ENCODE measurements around the gene ACR. TPM values are rescaled to one million over a fixed set of nuclear protein-coding genes. Genes with fewer than 3 reads are reported as not detected.

ACR gene
- total and polyA plus RNA-seq, 2 of the 8 experiments (the other 6 are each of a cell fraction or from before 2014, with no cell fraction given) = 0.56 TPM; not detected in 1

DNA sequence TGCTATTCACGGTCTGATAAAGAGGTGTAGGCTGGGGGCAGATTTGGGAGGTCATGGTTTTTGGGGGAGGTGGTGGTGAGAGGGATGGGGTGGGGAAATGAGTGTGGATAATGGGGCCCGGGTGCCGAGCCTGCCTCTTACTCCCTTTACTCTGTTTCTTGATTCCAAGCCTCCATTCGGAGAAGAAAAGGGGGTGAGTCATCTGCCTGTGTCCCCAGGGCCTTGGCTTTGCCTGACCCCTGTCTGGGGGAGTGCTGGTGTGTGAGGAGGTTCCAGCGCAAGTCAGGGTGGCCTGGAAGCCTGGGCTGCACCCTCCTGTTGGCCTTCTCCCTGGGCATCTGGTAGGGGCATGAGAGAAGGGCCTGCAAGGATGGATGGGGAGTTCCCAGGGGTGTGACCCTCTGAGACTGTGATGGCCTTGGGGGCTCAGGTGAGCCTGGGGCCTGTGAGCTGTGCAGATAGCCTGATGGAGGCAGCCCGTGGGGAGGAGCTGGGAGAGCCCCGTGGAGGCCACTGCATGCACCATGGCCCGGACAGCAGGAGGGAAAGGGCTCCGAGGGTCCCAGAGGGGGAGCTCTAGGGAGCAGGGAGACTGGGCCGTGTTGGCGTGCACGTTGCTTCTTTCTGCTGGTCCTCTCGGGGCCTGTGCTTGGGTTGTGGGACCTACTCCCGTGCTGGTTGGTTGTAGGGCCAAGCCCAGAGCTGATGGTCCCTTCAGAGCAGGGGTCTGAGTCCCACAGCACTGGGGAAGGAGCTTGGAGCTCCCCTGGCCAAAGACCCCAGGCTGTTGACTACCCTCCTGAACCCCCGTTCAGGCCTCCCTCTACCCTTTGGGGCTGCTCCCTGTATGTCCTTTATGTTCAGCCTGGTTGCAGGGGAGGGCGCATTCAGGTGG is 26.3 kb upstream of the ACR start:
- Histone ChIP-seq H3K9ac (replicated peaks in 1 of 4; ENCODE audit: extremely low read depth in 1 of 4, low read depth in 3 of 4, low read length in 3 of 4) (no peak overlapping the region), H3K4me2 (ENCODE audit: insufficient read depth in 1 of 2, low read depth in 2 of 2, low read length in 2 of 2) (no peak overlapping the region), H4K20me1 (replicated peaks in 1 of 2; ENCODE audit: control insufficient read depth in 1 of 2, insufficient read depth in 2 of 2, low read length in 2 of 2) (peaks cover 4 to 15% of the 10 kb centered on the region in 2 experiments), H2BK20ac (ENCODE audit: low read length) (no peak overlapping the region), H3K79me1 (ENCODE audit: low read depth, low read length) (no peaks in the 10 kb centered on the region), H2BK120ac (replicated peaks; ENCODE audit: low read depth, low read length) (no peak overlapping the region), H3K4me3 (ENCODE audit: extremely low read depth in 1 of 4, insufficient read depth in 2 of 4, low read depth in 3 of 4, low read length in 4 of 4) (no peak overlapping the region), H3K23me2 (ENCODE audit: low read depth, low read length) (no peaks in the 10 kb centered on the region), H2AK5ac (ENCODE audit: low read depth, low read length) (no peak overlapping the region), H4K91ac (replicated peaks; ENCODE audit: insufficient read length, low read length) (no peak overlapping the region), H4K5ac (ENCODE audit: insufficient read length, low read depth, low read length) (no peak overlapping the region), H3K4ac (replicated peaks; ENCODE audit: insufficient read length, low read depth, low read length) (no peak overlapping the region), H2AFZ (ENCODE audit: low read length) (no peak overlapping the region), H3K23ac (ENCODE audit: insufficient read length) (no peak overlapping the region), H3K9me3 (ENCODE audit: insufficient read depth in 2 of 2, low read depth in 1 of 2, low read length in 1 of 2) (no peaks in the 10 kb centered on the region), H3K4me1 (replicated peaks in 1 of 4; ENCODE audit: control insufficient read depth in 3 of 4, insufficient read depth in 4 of 4, low read length in 3 of 4) (no peaks in the 10 kb centered on the region), H2BK5ac (ENCODE audit: low read depth, low read length) (no peak overlapping the region), H3K79me2 (ENCODE audit: control insufficient read depth in 1 of 2, insufficient read depth in 2 of 2, low read length in 2 of 2) (no peaks in the 10 kb centered on the region), H3K27ac (ENCODE audit: low read depth, low read length) (no peak overlapping the region), H3K18ac (ENCODE audit: extremely low read depth, low read length) (no peak overlapping the region), H3K56ac (replicated peaks; ENCODE audit: insufficient read length, low read depth, low read length) (no peak overlapping the region), H2BK12ac (ENCODE audit: low read depth, low read length) (no peak overlapping the region), H4K8ac (ENCODE audit: extremely low read depth, insufficient read depth, low read length) (no peak overlapping the region), H2BK15ac (ENCODE audit: low read length) (no peak overlapping the region), H3K14ac (ENCODE audit: insufficient read length) (no peak overlapping the region), H3K36me3 (ENCODE audit: control insufficient read depth in 2 of 4, insufficient read depth in 4 of 4, low read length in 3 of 4) (no peaks in the 10 kb centered on the region), H3K27me3 (replicated peaks in 1 of 4; ENCODE audit: control insufficient read depth in 3 of 4, extremely low read depth in 1 of 4, insufficient read depth in 3 of 4, low read length in 3 of 4) (no peaks in the 10 kb centered on the region; a peak in 1 of 7 replicates)
- 88% methylated on average over 14 of the region's 16 CpGs; no CpG with 5 or more reads in 1 of the 2 experiments for WGBS, 2 experiments (ENCODE audit: extremely low coverage in 1 of 2, insufficient coverage in 1 of 2, insufficient read length in 1 of 2, insufficient replicate concordance in 2 of 2, low coverage in 1 of 2, low lambda C conversion rate in 2 of 2, missing lambda C conversion rate in 1 of 2)
- FAIRE-seq = no peak
- ChIA-PET POLR2A (ENCODE audit: partially characterized antibody) (no interaction called here), CTCF (ENCODE audit: partially characterized antibody) (interaction anchor here (0.6 to 2.0 kb wide), 3 partner anchors 9 to 12 kb away, joined by 3 to 7 read pairs (median 3); no protein-coding TSS in a partner anchor)
- DNase-seq (ENCODE audit: low read depth in 1 of 2, low spot score in 2 of 2) = no peak
- TF ChIP-seq CTBP2 (IDR thresholded peaks at IDR 0.05; ENCODE audit: borderline replicate concordance, insufficient read depth, insufficient read length, low read length) (no peak), POLR2A (IDR thresholded peaks at IDR 0.05; ENCODE audit: control extremely low read depth in 1 of 2, low read depth in 2 of 2, low read length in 2 of 2) (no peak), GABPA (IDR thresholded peaks at IDR 0.05; ENCODE audit: borderline replicate concordance, insufficient read depth, low read length) (no peak), RFX5 (IDR thresholded peaks at IDR 0.05; ENCODE audit: borderline replicate concordance, low read depth, low read length) (no peak), CHD1 (IDR thresholded peaks at IDR 0.05; ENCODE audit: low read depth, low read length) (no peak), CREB1 (IDR thresholded peaks at IDR 0.05) (no peak), CEBPB (IDR thresholded peaks at IDR 0.05; ENCODE audit: low read depth, low read length) (no peak), POU5F1 (IDR thresholded peaks at IDR 0.05; ENCODE audit: low read depth, low read length) (no peak), SIRT6 (IDR thresholded peaks at IDR 0.05; ENCODE audit: low read length) (no peak), PHF8 (conservative IDR thresholded peaks at IDR 0.05; ENCODE audit: low read depth, low read length) (no peak), JUN (IDR thresholded peaks at IDR 0.05; ENCODE audit: low read depth, low read length) (no peak)
- TF ChIP-seq, protein P1, sequence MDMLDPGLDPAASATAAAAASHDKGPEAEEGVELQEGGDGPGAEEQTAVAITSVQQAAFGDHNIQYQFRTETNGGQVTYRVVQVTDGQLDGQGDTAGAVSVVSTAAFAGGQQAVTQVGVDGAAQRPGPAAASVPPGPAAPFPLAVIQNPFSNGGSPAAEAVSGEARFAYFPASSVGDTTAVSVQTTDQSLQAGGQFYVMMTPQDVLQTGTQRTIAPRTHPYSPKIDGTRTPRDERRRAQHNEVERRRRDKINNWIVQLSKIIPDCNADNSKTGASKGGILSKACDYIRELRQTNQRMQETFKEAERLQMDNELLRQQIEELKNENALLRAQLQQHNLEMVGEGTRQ (IDR thresholded peaks at IDR 0.05; ENCODE audit: low read length) = no peak

Measured in H1 (cell line).